ENCODE data around the gene GRAP2.

- TF ChIP-seq CTCF (IDR thresholded peaks at IDR 0.05) (no peak), POLR2AphosphoS5 (IDR thresholded peaks at IDR 0.05; ENCODE audit: insufficient read depth in 1 of 2, low read depth in 1 of 2) (no peak)
Measured at GRCh38 chr22:39960791-39961746, 60.2 kb downstream of the GRAP2 start.

All from vagina (tissue), 2 donors.